Measurements from ENCODE around the gene TUBB2B.
"Not testable (repeated sequence)": the region's sequence is repeated elsewhere in the genome, so short reads cannot be mapped to it uniquely, and the experiment has no call there.

The TUBB2B gene

GRCh38 chr6:3194535-3195419 is 32.7 kb downstream of the TUBB2B start:
- Histone ChIP-seq H3K9me3 (peaks cover 9% of the 10 kb centered on the region), H4K20me1 (no peaks in the 10 kb centered on the region), H3K9ac (no peak overlapping the region), H3K4me1 (peaks cover 20% of the 10 kb centered on the region), H3K27me3 (no peaks in the 10 kb centered on the region), H3K4me3 (no peak overlapping the region), H3K27ac (no peak overlapping the region), H3K36me3 (no peaks in the 10 kb centered on the region), H3K4me2 (peak overlapping the region; percentile 33)
- TF ChIP-seq Cebpa-rat (IDR thresholded peaks at IDR 0.05) = no peak

GRCh38 chr6:3193102-3193849 is 34.2 kb downstream of the TUBB2B start:
- no peaks in the 10 kb centered on the region for H4K20me1 ChIP-seq
- H3K4me2 ChIP-seq = no peak overlapping the region
- H3K4me1 ChIP-seq = peaks cover 20% of the 10 kb centered on the region
- no peak overlapping the region for H3K27ac ChIP-seq
- no peaks in the 10 kb centered on the region for H3K9me3 ChIP-seq
- H3K4me3 ChIP-seq = no peak overlapping the region
- no peak for TF ChIP-seq Cebpa-rat (IDR thresholded peaks at IDR 0.05)
- H3K36me3 ChIP-seq = no peaks in the 10 kb centered on the region
- no peak overlapping the region for H3K9ac ChIP-seq
- no peaks in the 10 kb centered on the region for H3K27me3 ChIP-seq

- TF ChIP-seq Cebpa-rat (IDR thresholded peaks at IDR 0.05) = no peak
- Histone ChIP-seq H3K4me3 (no peak overlapping the region), H3K27ac (no peak overlapping the region), H3K36me3 (no peaks in the 10 kb centered on the region), H3K4me1 (peaks cover 40% of the 10 kb centered on the region), H3K9me3 (no peaks in the 10 kb centered on the region), H3K9ac (no peak overlapping the region), H3K4me2 (no peak overlapping the region), H3K27me3 (no peaks in the 10 kb centered on the region), H4K20me1 (no peaks in the 10 kb centered on the region)
Observed at GRCh38 chr6:3190779-3191178, 36.7 kb downstream of the TUBB2B start.

GRCh38 chr6:3190056-3190455 is 37.4 kb downstream of the TUBB2B start:
- Histone ChIP-seq H3K27me3 (no peaks in the 10 kb centered on the region), H3K4me1 (peaks cover 33% of the 10 kb centered on the region), H3K4me2 (no peak overlapping the region), H3K36me3 (no peaks in the 10 kb centered on the region), H4K20me1 (no peaks in the 10 kb centered on the region), H3K4me3 (no peak overlapping the region), H3K9me3 (no peaks in the 10 kb centered on the region), H3K27ac (no peak overlapping the region), H3K9ac (no peak overlapping the region)
- TF ChIP-seq Cebpa-rat (IDR thresholded peaks at IDR 0.05) = no peak

- H3K9ac ChIP-seq = not testable (repeated sequence)
Observed at GRCh38 chr6:3189192-3189591, 38.3 kb downstream of the TUBB2B start.

GRCh38 chr6:3188262-3188661 is 39.2 kb downstream of the TUBB2B start:
- no peaks in the 10 kb centered on the region for H3K36me3 ChIP-seq
- no peak overlapping the region for H3K4me2 ChIP-seq
- no peaks in the 10 kb centered on the region for H3K27me3 ChIP-seq
- no peaks in the 10 kb centered on the region for H3K9me3 ChIP-seq
- TF ChIP-seq Cebpa-rat (IDR thresholded peaks at IDR 0.05) = no peak
- H3K4me3 ChIP-seq = no peak overlapping the region
- no peaks in the 10 kb centered on the region for H4K20me1 ChIP-seq
- no peak overlapping the region for H3K9ac ChIP-seq
- H3K27ac ChIP-seq = no peak overlapping the region
- peaks cover 22% of the 10 kb centered on the region for H3K4me1 ChIP-seq

More at GRCh38 chr6:3189192-3189591, 38.3 kb downstream of the TUBB2B start:
- not testable (repeated sequence) for H3K4me2 ChIP-seq, H4K20me1 ChIP-seq, H3K4me3 ChIP-seq, H3K36me3 ChIP-seq, H3K9me3 ChIP-seq, H3K27ac ChIP-seq, H3K27me3 ChIP-seq
- peaks cover 24% of the 10 kb centered on the region for H3K4me1 ChIP-seq

- Histone ChIP-seq H3K27ac (no peak overlapping the region), H3K36me3 (no peaks in the 10 kb centered on the region), H3K4me3 (no peak overlapping the region)
Observed at GRCh38 chr6:3186974-3187382, 40.5 kb downstream of the TUBB2B start.

GRCh38 chr6:3183066-3183465 is 44.4 kb downstream of the TUBB2B start:
- TF ChIP-seq Cebpa-rat (IDR thresholded peaks at IDR 0.05) = no peak
- Histone ChIP-seq H4K20me1 (no peaks in the 10 kb centered on the region), H3K9me3 (no peaks in the 10 kb centered on the region), H3K36me3 (no peaks in the 10 kb centered on the region), H3K4me1 (peaks cover 22% of the 10 kb centered on the region), H3K9ac (no peak overlapping the region), H3K4me3 (no peak overlapping the region), H3K27ac (no peak overlapping the region), H3K27me3 (no peaks in the 10 kb centered on the region), H3K4me2 (no peak overlapping the region)

More at GRCh38 chr6:3186974-3187382, 40.5 kb downstream of the TUBB2B start:
- Histone ChIP-seq H3K9ac (no peak overlapping the region), H3K4me2 (peak overlapping the region; percentile 68), H4K20me1 (no peaks in the 10 kb centered on the region), H3K4me1 (peaks cover 22% of the 10 kb centered on the region), H3K9me3 (no peaks in the 10 kb centered on the region), H3K27me3 (no peaks in the 10 kb centered on the region)
- TF ChIP-seq Cebpa-rat (IDR thresholded peaks at IDR 0.05) = no peak

GRCh38 chr6:3181105-3181504 is 46.3 kb downstream of the TUBB2B start:
- TF ChIP-seq Cebpa-rat (IDR thresholded peaks at IDR 0.05) = no peak

GRCh38 chr6:3179945-3180344 is 47.5 kb downstream of the TUBB2B start:
- H4K20me1 ChIP-seq, H3K4me2 ChIP-seq, H3K27me3 ChIP-seq, H3K9me3 ChIP-seq, H3K4me1 ChIP-seq, H3K9ac ChIP-seq, H3K27ac ChIP-seq, H3K36me3 ChIP-seq, H3K4me3 ChIP-seq: not testable (repeated sequence)

More at GRCh38 chr6:3181105-3181504, 46.3 kb downstream of the TUBB2B start:
- no peaks in the 10 kb centered on the region for H3K36me3 ChIP-seq
- peaks cover 3% of the 10 kb centered on the region for H3K4me1 ChIP-seq
- no peak overlapping the region for H3K9ac ChIP-seq
- no peaks in the 10 kb centered on the region for H3K27me3 ChIP-seq
- no peak overlapping the region for H3K27ac ChIP-seq
- H4K20me1 ChIP-seq = no peaks in the 10 kb centered on the region
- no peak overlapping the region for H3K4me3 ChIP-seq
- H3K9me3 ChIP-seq = no peaks in the 10 kb centered on the region
- H3K4me2 ChIP-seq = no peak overlapping the region

- not testable (repeated sequence) for H3K4me2 ChIP-seq, H3K4me3 ChIP-seq, H3K27me3 ChIP-seq, H3K36me3 ChIP-seq, H3K9ac ChIP-seq, H4K20me1 ChIP-seq, H3K9me3 ChIP-seq, H3K27ac ChIP-seq, H3K4me1 ChIP-seq
Observed at GRCh38 chr6:3178666-3179065, 48.8 kb downstream of the TUBB2B start.

Data from BLaER1 (cell line).